Naive thymus-derived CD4-positive, alpha-beta T cell (primary cell): ENCODE measurements around the gene UNC13C. TPM values are rescaled to one million over a fixed set of nuclear protein-coding genes. Genes with fewer than 3 reads are reported as not detected.

Source experiments
- ATAC-seq: fragments of 150-1000 bp; cut with Tn5 transposase; 2 replicates; pipeline ENCODE4 v1.10.0; 2021; ENCODE audit warnings: mild to moderate bottlenecking, moderate library complexity
- CTCF ChIA-PET: fragments of 350-600 bp; sonication (Branson Sonifier 250); formaldehyde crosslinking; loops from one replicate; lab custom pipeline; 2021; ENCODE audit warnings: antibody characterized with exemption; lab: Charles Lee
- POLR2A ChIA-PET: fragments of 350-600 bp; sonication (Branson Sonifier 250); formaldehyde crosslinking; loops from one replicate; lab custom pipeline; 2021; ENCODE audit warnings: antibody characterized with exemption, inconsistent platforms; lab: Charles Lee
- DNase-seq, 9 donors: peaks; one replicate each; pipeline versions ENCODE4 v3.0.0 to v3.0.0-alpha.2; 2020 to 2022; ENCODE audit warnings: mixed read lengths in 1 of 9
- H3K27ac ChIP-seq: one replicate; pipeline ENCODE4 v1.7.0; 2013; ENCODE audit warnings: mild to moderate bottlenecking, low read depth, low read length, moderate library complexity
- H3K27me3 ChIP-seq, 2 donors: one replicate each; pipeline ENCODE4 v1.7.0; 2013; ENCODE audit warnings: low read length in 2 of 2, mild to moderate bottlenecking in 2 of 2, moderate library complexity in 2 of 2; ENCODE audit not compliant: control insufficient read depth in 2 of 2, insufficient read depth in 2 of 2
- H3K36me3 ChIP-seq, 3 experiments: 1 replicate in 2 of 3; 2 replicates in 1 of 3; pipeline ENCODE4 v1.7.0; 2013; ENCODE audit warnings: low read length in 3 of 3, mild to moderate bottlenecking in 3 of 3, moderate library complexity in 1 of 3; ENCODE audit not compliant: insufficient read depth in 3 of 3, control insufficient read depth in 2 of 3
- H3K4me1 ChIP-seq, 2 donors: one replicate each; pipeline ENCODE4 v1.7.0; 2013; ENCODE audit warnings: low read length in 2 of 2, mild to moderate bottlenecking in 2 of 2, moderate library complexity in 1 of 2; ENCODE audit not compliant: control insufficient read depth in 2 of 2, insufficient read depth in 2 of 2
- H3K4me3 ChIP-seq: 2 replicates; pipeline ENCODE4 v1.7.0; 2013; ENCODE audit warnings: mild to moderate bottlenecking, low read length
- H3K9me3 ChIP-seq, 3 experiments: 1 replicate in 2 of 3; 2 replicates in 1 of 3; pipeline ENCODE4 v1.7.0; 2013; ENCODE audit warnings: low read length in 3 of 3; ENCODE audit not compliant: control insufficient read depth in 2 of 3
- H3K27ac Mint-ChIP-seq, 9 donors: one replicate each; pipeline ENCODE4 v1.8.0; 2020 to 2022; ENCODE audit warnings: mixed read lengths in 9 of 9, mild to moderate bottlenecking in 8 of 9, moderate library complexity in 5 of 9, inconsistent platforms in 2 of 9
- H3K27me3 Mint-ChIP-seq, 5 donors: one replicate each; pipeline ENCODE4 v1.8.0; 2021 to 2022; ENCODE audit warnings: mixed read lengths in 5 of 5, mild to moderate bottlenecking in 1 of 5
- H3K36me3 Mint-ChIP-seq, 5 donors: one replicate each; pipeline ENCODE4 v1.8.0; 2020 to 2022; ENCODE audit warnings: mixed read lengths in 5 of 5, mild to moderate bottlenecking in 3 of 5, inconsistent platforms in 1 of 5
- H3K4me1 Mint-ChIP-seq, 7 donors: one replicate each; pipeline ENCODE4 v1.8.0; 2020 to 2022; ENCODE audit warnings: mixed read lengths in 7 of 7, mild to moderate bottlenecking in 3 of 7, inconsistent platforms in 1 of 7
- H3K4me3 Mint-ChIP-seq, 10 donors: one replicate each; pipeline ENCODE4 v1.8.0; 2020 to 2022; ENCODE audit warnings: mild to moderate bottlenecking in 10 of 10, mixed read lengths in 10 of 10, moderate library complexity in 6 of 10, inconsistent platforms in 2 of 10
- H3K9me3 Mint-ChIP-seq, 11 donors: one replicate each; pipeline ENCODE4 v1.8.0; 2020 to 2022; ENCODE audit warnings: mixed read lengths in 11 of 11, mild to moderate bottlenecking in 4 of 11, inconsistent platforms in 1 of 11, moderate library complexity in 1 of 11
- intact Hi-C, 2 donors: fragments of 100-400 bp; cut with micrococcal nuclease; formaldehyde crosslinking; loops; one replicate each; pipeline ENCODE4 v1.15.1; 2023
- polyA plus RNA-seq, 2 donors: library from polyadenylated mRNA; unstranded; fragments of 300-500 nt; fragmentation: Illumina TruSeq; gene quantifications; one replicate each; pipeline ENCODE4 v1.2.3, GENCODE V29; 2021
- total RNA-seq, 6 experiments: library from RNA in 5 of 6; stranded (reverse) in 5 of 6; gene quantifications; 1 replicate in 5 of 6; 2 replicates in 1 of 6; pipeline ENCODE4 v1.2.3 and lab custom pipeline; 2021 to 2026

Gene UNC13C
- total and polyA plus RNA-seq, 7 experiments from 2014 or later: not detected

DNA sequence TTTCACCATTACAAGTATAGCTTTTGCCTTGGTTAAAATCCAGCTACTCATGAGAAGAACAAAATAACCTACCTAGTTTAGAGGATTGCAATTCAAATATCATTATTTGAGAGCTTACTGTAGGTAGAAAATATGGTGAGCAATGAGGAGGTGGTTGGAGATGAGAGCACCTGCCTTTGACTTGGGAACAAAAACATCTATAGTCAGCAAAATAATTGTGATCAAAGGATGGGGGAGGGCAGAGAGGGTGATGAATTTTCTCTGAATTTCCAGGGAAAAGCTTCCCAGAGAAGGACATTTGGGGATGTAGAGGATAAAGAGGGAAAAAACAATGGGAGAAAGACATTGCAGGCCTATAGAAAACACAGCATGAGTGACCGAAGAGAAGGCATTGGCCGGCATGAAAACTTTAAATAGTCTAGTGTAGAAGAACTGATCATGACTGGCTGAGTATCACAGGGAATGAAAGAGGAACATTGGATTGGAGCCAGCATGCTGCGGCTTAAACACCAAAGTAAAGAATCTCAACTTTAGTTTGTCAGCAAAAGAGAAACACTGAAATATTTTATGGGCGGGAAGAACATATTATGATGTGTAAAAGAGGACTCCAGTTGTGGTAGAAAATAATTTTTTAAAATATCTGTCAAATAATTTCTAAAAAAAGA is 581.3 kb downstream of the UNC13C start:
- H3K36me3 ChIP-seq: no peaks in the 10 kb centered on the region
- no peaks in the 10 kb centered on the region for H3K9me3 ChIP-seq
- Mint-ChIP-seq H3K36me3 (no peaks in the 10 kb centered on the region), H3K27ac (no peak overlapping the region), H3K9me3 (peaks cover 0 to 5% (median 0%) of the 10 kb centered on the region in 11 donors), H3K4me1 (no peaks in the 10 kb centered on the region), H3K27me3 (peaks cover 0 to 11% (median 6%) of the 10 kb centered on the region in 5 donors), H3K4me3 (no peak overlapping the region)
- ChIA-PET CTCF (interaction anchor here (0.8 kb wide), 1 partner anchor 47 kb away, joined by 3 read pairs; no protein-coding TSS in a partner anchor), POLR2A (no interaction called here)
- H3K27me3 ChIP-seq: no peaks in the 10 kb centered on the region
- DNase-seq (no peak), ATAC-seq (no peak)
- H3K4me1 ChIP-seq: no peaks in the 10 kb centered on the region
- no peak overlapping the region for H3K27ac ChIP-seq
- no peak overlapping the region for H3K4me3 ChIP-seq
- intact Hi-C loops: no loop called here

GRCh38 chr15:54560417-54560816 is 582.2 kb downstream of the UNC13C start:
- H3K9me3 ChIP-seq: no peaks in the 10 kb centered on the region
- H3K4me1 ChIP-seq: no peaks in the 10 kb centered on the region
- ATAC-seq (no peak), DNase-seq (no peak)
- Mint-ChIP-seq H3K27me3 (peaks cover 0 to 11% (median 6%) of the 10 kb centered on the region in 5 donors), H3K4me1 (no peaks in the 10 kb centered on the region), H3K36me3 (no peaks in the 10 kb centered on the region), H3K9me3 (peaks cover 0 to 5% (median 0%) of the 10 kb centered on the region in 11 donors), H3K4me3 (no peak overlapping the region), H3K27ac (no peak overlapping the region)
- no peaks in the 10 kb centered on the region for H3K27me3 ChIP-seq
- POLR2A ChIA-PET: no interaction called here
- intact Hi-C loops: no loop called here
- CTCF ChIA-PET: no interaction called here
- no peak overlapping the region for H3K4me3 ChIP-seq
- no peak overlapping the region for H3K27ac ChIP-seq
- no peaks in the 10 kb centered on the region for H3K36me3 ChIP-seq

DNA sequence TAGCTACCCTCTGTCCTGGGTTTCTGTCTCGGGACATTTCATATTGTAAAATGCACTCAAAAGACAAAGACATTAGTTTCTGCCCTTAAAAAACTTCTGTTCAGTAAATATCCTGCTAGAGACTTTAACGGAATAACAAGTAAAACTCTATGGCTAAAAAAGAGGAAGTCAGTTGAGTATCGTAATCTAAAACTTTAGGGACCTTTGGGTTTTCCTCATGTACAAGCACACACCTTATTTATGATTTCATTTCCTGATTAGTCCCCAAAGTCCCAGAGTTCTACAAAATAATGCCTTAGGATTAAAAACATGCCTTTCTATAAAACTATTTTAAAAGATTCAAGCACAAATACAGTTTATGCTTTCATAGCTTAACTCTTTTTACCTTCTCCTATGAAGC is 585.9 kb downstream of the UNC13C start:
- no peaks in the 10 kb centered on the region for H3K4me1 ChIP-seq
- no peaks in the 10 kb centered on the region for H3K9me3 ChIP-seq
- H3K4me3 Mint-ChIP-seq: no peak overlapping the region
- H3K4me3 ChIP-seq: no peak overlapping the region
- POLR2A ChIA-PET: no interaction called here
- no peaks in the 10 kb centered on the region for H3K36me3 ChIP-seq
- H3K27ac ChIP-seq: no peak overlapping the region
- no peaks in the 10 kb centered on the region for H3K36me3 Mint-ChIP-seq
- H3K27me3 Mint-ChIP-seq: peaks cover 0 to 15% (median 4%) of the 10 kb centered on the region in 5 donors
- no peak for ATAC-seq
- no peaks in the 10 kb centered on the region for H3K27me3 ChIP-seq
- CTCF ChIA-PET: no interaction called here
- no peak for DNase-seq
- H3K27ac Mint-ChIP-seq: no peak overlapping the region
- no peaks in the 10 kb centered on the region for H3K4me1 Mint-ChIP-seq
- intact Hi-C loops: no loop called here
- H3K9me3 Mint-ChIP-seq: peaks cover 0 to 5% (median 0%) of the 10 kb centered on the region in 11 donors

GRCh38 chr15:54566654-54567053 is 588.4 kb downstream of the UNC13C start:
- intact Hi-C loops: no loop called here
- H3K9me3 Mint-ChIP-seq: peaks cover 0 to 3% (median 0%) of the 10 kb centered on the region in 11 donors
- H3K27ac ChIP-seq: no peak overlapping the region
- no peak overlapping the region for H3K27ac Mint-ChIP-seq
- H3K4me1 ChIP-seq: no peaks in the 10 kb centered on the region
- peaks cover 0 to 10% (median 0%) of the 10 kb centered on the region in 5 donors for H3K27me3 Mint-ChIP-seq
- H3K4me3 ChIP-seq: no peak overlapping the region
- no peaks in the 10 kb centered on the region for H3K36me3 Mint-ChIP-seq
- H3K4me3 Mint-ChIP-seq: no peak overlapping the region
- ChIA-PET POLR2A (no interaction called here), CTCF (no interaction called here)
- ATAC-seq (no peak), DNase-seq (no peak)
- no peaks in the 10 kb centered on the region for H3K27me3 ChIP-seq
- H3K36me3 ChIP-seq: no peaks in the 10 kb centered on the region
- H3K9me3 ChIP-seq: no peaks in the 10 kb centered on the region
- H3K4me1 Mint-ChIP-seq: no peaks in the 10 kb centered on the region

DNA sequence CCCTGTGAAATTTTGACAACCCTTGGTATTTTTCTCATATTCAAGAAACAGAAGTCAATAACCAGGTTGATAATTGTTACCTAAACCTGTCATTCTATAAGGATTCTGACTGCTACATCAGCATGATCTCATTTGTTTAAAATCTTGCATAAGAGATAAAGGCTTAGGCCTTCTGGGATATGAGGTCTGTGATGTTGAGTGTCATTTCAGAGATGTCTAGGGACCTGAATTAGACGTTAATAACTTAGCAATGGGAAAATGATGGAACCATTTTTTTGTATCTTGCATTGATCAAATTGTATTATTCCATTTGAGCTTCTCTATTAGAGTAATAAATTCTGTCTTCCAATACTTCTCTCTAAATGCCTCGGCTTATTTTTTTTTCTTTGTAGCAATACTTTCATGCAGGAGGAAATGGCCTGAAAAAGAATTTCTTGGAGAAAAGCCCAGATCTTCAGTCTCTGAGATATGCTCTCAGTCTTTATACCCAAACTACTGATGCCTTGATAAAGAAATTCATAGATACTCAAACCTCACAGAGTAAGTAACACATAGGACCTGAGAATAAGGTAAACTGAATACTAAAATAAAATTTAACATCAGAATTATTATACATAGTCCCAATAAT is 589.3 kb downstream of the UNC13C start:
- Histone ChIP-seq H3K27me3 (no peaks in the 10 kb centered on the region), H3K9me3 (no peaks in the 10 kb centered on the region), H3K27ac (no peak overlapping the region), H3K4me3 (no peak overlapping the region), H3K4me1 (no peaks in the 10 kb centered on the region), H3K36me3 (no peaks in the 10 kb centered on the region)
- H3K4me1 Mint-ChIP-seq: no peaks in the 10 kb centered on the region
- DNase-seq: no peak
- intact Hi-C loops: no loop called here
- H3K9me3 Mint-ChIP-seq: peaks cover 0 to 6% (median 0%) of the 10 kb centered on the region in 11 donors
- H3K27me3 Mint-ChIP-seq: peaks cover 0 to 10% (median 4%) of the 10 kb centered on the region in 5 donors
- H3K36me3 Mint-ChIP-seq: no peaks in the 10 kb centered on the region
- H3K27ac Mint-ChIP-seq: no peak overlapping the region
- CTCF ChIA-PET: no interaction called here
- H3K4me3 Mint-ChIP-seq: no peak overlapping the region
- POLR2A ChIA-PET: interaction anchor here (0.9 kb wide), 1 partner anchor 32 kb away, joined by 3 read pairs; no protein-coding TSS in a partner anchor
- no peak for ATAC-seq

DNA sequence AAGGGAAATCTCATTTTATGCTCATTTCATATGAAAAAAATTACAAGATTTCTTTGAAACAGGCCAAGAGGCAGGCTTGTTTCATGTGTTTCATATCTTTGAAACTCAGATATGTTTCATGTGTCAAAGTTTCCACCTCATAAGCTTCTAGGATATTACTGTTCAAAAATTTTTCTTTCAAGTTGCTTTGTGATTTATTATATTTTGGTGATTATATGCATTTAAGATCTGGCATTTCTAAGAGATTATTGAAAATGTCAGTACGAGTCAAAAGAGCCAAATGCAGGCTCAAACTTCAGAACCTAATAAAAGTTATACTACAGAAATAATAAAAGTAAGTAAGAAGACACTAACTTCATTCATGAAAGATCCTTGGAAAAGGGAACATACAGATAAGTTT is 590.1 kb downstream of the UNC13C start:
- no peak overlapping the region for H3K27ac ChIP-seq
- no peak overlapping the region for H3K4me3 Mint-ChIP-seq
- intact Hi-C loops: no loop called here

More for the DNA sequence above, 590.1 kb downstream of the UNC13C start:
- ChIA-PET POLR2A (interaction anchor here (0.9 kb wide), 1 partner anchor 33 kb away, joined by 3 read pairs; no protein-coding TSS in a partner anchor), CTCF (no interaction called here)
- DNase-seq: no peak
- Histone ChIP-seq H3K36me3 (no peaks in the 10 kb centered on the region), H3K4me1 (no peaks in the 10 kb centered on the region), H3K4me3 (no peak overlapping the region), H3K9me3 (no peaks in the 10 kb centered on the region), H3K27me3 (no peaks in the 10 kb centered on the region)
- peaks cover 0 to 14% (median 9%) of the 10 kb centered on the region in 5 donors for H3K27me3 Mint-ChIP-seq
- H3K9me3 Mint-ChIP-seq: peaks cover 0 to 10% (median 0%) of the 10 kb centered on the region in 11 donors
- ATAC-seq: no peak
- no peaks in the 10 kb centered on the region for H3K36me3 Mint-ChIP-seq
- no peaks in the 10 kb centered on the region for H3K4me1 Mint-ChIP-seq
- no peak overlapping the region for H3K27ac Mint-ChIP-seq
